Measurements from ENCODE around the gene RGS12.

DNA sequence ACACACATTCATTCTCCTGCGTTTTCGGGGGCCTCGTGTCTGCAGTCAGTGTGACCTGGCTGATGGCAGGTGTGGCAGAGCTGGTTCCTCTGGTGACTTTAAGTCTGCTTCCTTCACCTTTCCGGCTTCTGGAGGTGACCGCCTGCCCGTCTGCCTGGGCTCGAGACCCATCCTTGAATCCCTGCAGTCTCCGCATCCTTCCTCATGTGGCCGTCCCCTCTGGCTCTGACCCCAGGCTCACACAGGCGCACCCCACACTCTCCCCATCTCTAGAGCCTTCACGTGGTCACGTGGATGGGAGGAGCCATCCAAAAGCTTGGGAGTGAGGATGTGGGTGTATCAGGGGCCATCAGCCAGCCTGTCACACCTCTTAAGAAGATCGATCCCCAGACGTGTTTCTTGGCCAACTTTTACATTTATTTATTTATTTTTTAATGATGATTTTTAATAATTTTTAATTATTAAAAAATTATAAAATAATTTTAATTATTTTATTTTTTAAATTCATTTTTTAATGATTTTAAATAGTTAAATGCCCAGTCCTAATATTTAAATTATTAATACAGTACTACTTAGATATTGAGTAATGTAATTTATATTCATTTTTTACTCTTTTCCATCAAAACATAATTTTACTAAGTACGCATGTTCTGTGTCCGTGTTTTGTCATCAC lies 20.9 kb downstream of the RGS12 start:
- TF ChIP-seq CTCF (IDR thresholded peaks at IDR 0.05 in 4 of 5, conservative IDR thresholded peaks at IDR 0.05 in 1 of 5) (no peak), POLR2A (IDR thresholded peaks at IDR 0.05) (no peak)

All from gastrocnemius medialis (tissue), 4 donors.